Erythroblast (primary cell): Measurements from ENCODE around the gene RIGI.
A peak's percentile ranks its signal among the peaks of the same experiment; 100 is the strongest.
"Not testable (repeated sequence)": the region's sequence is repeated elsewhere in the genome, so short reads cannot be mapped to it uniquely, and the experiment has no call there.

ENCODE experiments used
- DNase-seq, 2 experiments: peaks; one replicate each; lab custom pipeline; 2025; lab: John Stamatoyannopoulos, UW
- GATA1 ChIP-seq: IDR thresholded peaks from 2 replicates; pipeline ENCODE4 v1.6.1; 2011; ENCODE audit warnings: low read depth, mild to moderate bottlenecking, control low read depth, low read length, moderate library complexity
- POLR2A ChIP-seq: IDR thresholded peaks from 2 replicates; pipeline ENCODE4 v1.6.1; 2011; ENCODE audit warnings: mild to moderate bottlenecking, low read length

Gene RIGI

DNA sequence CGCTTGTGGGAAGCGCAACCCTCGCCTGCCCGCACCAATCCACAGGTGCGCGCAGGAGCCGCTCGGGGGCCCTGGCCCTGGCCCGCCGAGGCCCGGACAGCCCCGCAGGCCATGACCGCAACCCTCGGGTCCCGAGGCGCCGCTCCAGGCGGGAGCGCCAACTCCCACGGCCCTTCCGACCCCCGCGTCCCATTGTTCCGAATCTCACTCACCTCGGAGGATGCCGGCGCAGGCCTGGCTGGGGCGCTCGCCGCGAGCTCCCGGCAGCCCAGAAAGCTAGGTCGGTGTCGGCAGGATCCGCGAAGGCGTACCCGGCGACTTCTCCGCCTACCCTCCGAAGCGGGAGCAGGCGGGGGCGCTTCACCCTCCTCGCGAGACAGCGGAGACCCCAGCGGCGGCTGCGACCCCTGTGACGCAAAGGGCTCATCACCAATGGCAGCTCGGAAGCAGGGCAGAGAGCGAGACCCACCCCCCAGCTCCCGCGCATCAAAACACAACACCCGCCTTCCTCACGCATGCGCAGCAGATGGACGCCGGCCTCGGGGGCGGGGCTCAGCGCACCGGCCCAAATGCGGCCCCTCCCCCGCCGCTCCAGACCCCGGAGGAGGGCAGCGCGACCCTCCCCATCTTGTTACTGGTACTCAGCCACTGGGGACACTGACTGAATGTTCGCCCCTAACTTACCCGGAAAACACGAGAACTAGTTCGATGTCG is 24.7 kb upstream of the RIGI start:
- TF ChIP-seq POLR2A, result no peak
- no peak for TF ChIP-seq GATA1
- DNase-seq, result peak; percentile 92 to 95

DNA sequence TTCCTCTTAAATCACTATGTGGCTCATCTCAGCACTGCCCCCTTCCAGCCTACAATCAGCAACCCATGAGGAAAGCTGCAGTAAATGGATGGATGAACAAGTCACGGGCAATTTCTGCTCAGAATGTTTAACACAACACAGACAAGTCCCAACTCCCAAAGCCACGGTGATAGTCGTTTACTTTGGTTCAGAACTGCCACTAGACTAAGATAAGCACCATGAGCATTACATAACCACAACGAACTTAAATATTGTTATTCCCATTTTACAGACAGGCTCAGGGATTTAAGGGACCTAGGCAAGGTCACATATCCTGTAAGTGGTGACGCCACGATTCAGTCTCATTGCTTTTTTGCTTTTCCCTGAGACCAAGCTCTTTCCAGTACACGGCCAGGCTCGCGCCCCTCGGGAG is 24.2 kb upstream of the RIGI start:
- TF ChIP-seq GATA1 (no peak), POLR2A (no peak)
- peak; percentile 56 to 74 for DNase-seq

DNA sequence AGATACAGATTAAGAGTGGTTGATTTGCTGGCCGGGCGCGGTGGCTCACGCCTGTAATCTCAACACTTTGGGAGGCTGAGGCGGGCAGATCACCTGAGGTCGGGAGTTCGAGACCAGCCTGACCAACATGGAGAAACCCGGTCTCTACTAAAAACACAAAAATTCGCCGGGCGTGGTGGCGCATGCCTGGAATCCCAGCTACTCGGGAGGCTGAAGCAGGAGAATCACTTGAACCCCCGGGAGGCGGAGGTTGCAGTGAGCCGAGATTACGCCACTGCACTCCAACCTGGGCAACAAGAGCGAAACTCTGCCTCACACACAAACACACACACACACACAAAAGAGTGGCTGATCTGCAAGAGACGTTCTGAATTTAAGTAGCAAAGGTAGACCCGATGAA is 22.2 kb upstream of the RIGI start:
- not testable (repeated sequence) for DNase-seq

DNA sequence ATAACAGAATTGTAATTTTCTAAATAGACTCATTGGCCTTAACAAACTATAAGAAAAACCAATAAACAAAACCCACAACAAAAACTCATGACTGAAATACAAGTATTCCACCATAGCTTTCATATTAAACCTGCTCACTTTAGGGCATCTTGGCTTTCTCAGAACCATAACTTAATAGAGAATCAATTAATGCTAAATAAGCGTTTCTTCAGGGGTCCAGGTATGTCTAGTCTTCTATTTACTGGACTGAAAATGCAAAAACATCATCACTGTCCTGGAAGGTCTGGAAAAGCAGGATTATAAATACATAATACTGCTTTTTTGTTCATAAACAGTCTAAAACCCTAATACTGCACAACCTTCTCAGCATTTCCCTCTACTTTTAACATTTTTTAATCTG is 19.9 kb upstream of the RIGI start:
- TF ChIP-seq GATA1 (no peak), POLR2A (no peak)
- no peak for DNase-seq

DNA sequence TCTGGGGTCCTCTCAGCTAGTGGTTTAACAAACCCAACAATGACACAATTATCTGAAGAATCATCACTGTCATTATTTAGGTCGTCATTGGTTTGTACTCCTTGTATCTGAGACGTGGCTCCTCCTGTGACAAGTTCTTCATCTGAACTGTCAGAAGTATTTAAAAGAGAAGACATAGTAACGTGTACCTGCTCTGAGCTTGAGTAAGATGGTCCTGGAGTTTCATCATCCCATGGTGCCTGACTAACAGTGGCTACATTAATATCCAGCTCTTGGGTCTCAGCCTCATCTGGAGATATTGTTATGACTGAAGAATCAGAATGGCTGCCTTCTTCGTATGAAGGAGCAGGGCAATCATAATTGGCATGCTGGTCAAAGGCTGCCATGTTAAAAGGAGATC is 17.1 kb upstream of the RIGI start:
- no peak for DNase-seq
- no peak for TF ChIP-seq GATA1

DNA sequence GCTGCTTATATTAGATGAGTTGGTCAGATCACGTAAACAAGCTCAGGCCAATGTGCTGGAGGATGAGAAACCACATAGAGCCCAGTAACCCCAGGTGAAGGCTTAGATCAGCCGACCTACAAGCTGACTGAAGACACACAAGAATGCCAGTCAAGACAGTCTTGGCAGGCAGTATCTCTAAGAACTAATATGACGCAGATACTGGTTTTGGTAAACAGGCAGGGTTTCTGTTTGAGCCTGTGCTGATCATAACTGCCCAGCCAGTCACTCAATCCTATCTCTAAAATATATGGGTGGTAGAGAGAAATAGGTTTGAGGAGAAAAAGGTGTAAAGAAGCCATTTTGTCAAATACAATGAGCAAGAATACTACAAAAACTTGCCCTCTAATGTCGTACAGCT is 7.8 kb upstream of the RIGI start:
- DNase-seq, result peak; percentile 28 to 56
- TF ChIP-seq GATA1 (no peak), POLR2A (no peak)

DNA sequence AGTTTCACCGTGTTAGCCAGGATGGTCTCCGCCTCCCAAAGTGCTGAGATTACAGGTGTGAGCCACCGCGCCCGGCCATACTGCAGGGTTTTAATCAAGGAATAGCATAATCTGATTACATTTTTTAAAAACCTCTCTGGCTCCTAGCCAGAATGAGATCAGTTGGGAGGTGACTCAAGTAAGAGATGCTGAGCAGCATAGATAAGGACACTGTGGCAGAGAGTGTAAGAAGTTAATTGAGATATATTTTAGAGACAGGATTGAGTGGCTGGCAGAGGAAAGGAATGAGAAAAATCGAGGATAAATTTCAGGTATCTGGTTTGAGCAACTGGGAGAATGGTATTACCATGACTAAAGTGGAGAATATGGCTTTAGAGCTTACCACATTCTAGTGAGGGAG is 7.3 kb upstream of the RIGI start:
- DNase-seq, result peak; percentile 86 to 88
- TF ChIP-seq POLR2A (no peak), GATA1 (no peak)

DNA sequence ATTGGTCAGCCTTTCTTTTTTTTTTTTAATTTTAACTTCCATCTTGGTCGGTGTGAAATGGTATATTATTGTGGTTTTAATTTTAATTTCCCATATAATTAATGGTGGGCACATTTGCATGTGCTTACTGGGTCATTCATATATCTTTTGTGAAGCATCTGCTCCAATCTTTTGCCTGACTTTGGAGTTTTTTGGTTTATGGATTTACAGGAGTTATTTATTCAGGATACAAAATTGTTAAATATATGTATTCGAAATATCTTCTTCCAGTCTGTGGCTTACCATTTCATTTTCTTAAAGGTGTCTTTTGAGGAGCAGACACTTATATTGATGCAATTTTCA is 682 bp upstream of the RIGI start:
- TF ChIP-seq GATA1, result no peak
- no peak for TF ChIP-seq POLR2A
- DNase-seq, result no peak

DNA sequence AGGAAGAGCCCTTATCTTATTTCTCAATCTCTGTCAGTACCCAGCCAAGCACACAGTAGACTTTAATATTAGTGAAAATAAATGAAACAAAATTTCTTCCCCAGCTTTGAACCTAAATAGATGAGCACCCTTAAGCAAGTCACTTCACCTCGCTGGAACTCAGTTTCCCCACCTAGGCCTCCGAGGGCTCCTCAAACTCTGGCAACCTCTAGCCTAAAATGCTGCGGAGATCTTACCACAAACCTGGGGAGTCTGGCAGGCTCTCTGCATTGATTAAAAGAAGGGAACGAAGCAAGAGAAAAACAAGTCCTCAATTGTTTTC is 326 bp downstream of the RIGI start:
- peak; percentile 57 to 58 for DNase-seq
- TF ChIP-seq POLR2A, result no peak

DNA sequence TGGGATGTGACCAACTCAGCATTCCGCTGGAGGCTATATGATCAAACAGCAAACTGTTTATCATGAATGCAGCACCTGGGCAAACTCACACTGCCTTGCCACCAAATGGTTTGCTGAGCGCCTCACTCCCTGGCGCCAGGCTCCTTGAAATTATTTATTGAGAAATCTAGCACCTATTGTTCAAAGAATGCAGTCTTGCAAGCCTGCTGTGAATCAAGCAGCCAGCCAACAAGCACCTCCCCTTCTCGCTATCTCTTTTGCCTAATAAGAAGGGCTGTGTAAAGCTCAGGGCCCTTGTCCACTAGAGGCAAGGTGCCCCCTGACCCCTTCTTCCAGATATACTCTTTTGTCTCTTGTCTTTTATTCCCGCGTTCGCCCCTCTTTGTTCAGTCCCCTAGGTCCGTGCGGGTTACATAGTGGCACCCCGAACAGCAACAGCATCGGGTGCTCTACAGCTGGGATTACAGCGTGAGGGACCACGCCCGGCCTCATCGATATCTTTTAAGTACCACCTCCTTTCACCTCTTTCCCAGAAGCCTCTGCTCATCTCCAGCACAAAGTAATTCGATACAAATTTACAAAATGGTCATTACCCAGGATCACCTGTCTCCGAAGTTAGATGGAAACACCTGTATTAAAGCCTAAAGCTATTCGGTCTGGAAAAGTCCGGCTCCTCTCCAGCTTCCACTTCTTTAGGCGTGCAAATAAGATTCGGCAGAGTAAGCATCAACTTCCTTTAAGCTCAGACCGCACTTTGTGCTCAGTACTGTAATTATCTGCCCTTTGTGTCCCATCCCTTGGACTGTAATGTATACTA is 896 bp downstream of the RIGI start:
- TF ChIP-seq GATA1, result no peak
- TF ChIP-seq POLR2A, result no peak
- peak; percentile 29 to 43 for DNase-seq

DNA sequence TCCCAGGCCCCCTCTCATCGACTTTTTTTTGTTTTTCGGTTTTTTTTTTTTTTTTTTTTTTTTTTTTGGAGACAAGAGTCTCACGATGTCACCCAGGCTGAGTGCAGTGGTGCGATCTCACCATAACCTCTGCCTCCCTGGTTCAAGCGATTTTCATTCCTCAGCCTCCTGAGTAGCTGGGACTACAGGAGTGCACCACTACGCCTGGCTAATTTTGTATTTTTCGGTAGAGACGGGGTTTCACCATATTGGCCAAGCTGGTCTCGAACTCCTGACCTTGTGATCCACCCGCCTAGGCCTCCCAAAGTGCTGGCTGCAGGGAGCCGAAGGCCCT is 1.5 kb downstream of the RIGI start:
- DNase-seq, result not testable (repeated sequence)

DNA sequence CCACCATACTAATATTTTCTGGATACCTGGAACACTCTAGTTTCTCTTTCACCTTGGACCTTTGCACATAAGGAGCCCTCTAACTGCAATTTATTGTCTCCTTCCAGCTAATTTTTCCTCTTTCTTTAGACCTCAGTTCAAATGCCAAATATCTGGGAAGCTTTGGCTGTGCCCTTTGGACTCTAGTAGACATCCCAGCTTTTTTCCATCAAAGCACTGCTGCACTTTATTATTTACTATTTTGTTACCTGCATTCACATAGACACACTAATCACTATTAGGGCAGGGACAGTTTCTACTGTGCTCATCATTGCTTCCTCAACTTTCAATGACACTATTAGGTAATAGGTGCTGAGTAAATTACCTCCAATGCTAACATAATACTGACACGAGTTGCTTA is 2.1 kb downstream of the RIGI start:
- no peak for DNase-seq
- TF ChIP-seq GATA1 (no peak), POLR2A (no peak)

DNA sequence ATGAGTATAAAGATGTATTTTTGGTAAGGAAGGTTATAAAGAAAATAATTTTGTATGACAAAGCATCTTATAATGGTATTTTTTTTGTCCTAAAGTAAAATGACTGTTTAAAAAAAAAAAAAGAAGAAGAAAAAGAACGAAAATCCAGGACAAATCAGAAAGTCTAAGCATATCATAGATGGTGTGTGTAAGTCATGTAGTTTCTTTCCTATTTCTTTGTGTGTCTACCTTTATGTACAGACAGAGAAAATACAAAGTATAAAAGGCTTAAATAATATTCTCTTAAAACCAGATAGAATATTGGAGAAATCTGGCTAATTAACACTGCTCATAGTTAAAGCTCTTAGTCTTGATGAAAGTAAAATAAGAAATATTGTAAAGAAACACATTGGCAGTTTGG is 7.7 kb downstream of the RIGI start:
- no peak for TF ChIP-seq GATA1
- TF ChIP-seq POLR2A, result no peak
- DNase-seq, result no peak

DNA sequence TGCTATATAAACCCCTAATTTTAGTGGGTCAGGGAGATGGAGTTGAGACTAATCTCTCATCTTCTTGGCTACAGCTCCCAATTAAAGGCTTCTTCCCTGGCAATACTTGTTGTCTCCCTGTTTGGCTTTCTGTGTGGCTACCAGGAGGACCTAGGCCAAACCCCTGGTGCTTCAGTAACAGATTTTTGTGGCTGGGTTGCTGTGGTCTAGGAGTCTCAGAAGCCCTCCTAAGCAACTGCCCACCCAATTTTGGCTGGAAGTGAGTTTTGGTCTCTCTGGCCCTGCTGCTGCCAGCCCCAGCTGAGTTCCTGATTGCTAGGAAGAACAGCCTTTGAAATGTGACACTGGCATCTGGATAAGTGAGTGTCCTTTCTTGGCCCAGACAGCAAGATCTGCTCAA is 9.8 kb downstream of the RIGI start:
- DNase-seq, result no peak
- no peak for TF ChIP-seq POLR2A
- no peak for TF ChIP-seq GATA1

DNA sequence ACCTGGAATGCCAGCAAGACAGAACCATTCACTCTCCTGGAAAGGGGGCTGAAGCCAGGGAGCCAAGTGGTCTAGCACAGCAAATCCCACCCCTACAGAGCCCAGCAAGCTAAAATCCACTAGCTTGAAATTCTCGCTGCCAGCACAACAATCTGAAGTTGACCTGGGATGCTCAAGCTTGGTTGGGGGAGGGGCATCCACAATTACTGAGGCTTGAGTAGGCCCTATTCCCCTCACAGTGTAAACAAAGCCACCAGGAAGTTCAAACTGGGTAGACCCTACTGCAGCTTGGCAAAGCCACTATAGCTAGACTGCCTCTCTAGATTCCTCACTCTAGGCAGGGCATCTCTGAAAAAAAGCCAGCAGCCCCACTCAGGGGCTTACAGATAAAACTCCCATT is 17.3 kb downstream of the RIGI start:
- no peak for DNase-seq
- TF ChIP-seq GATA1 (no peak), POLR2A (no peak)
